Body of pancreas (tissue), 4 donors: Measurements from ENCODE around the gene VANGL1. TPM values are rescaled to one million over a fixed set of nuclear protein-coding genes. Genes with fewer than 3 reads are reported as not detected.

Experiments
- ATAC-seq: fragments of 150-250 bp; one replicate; pipeline ENCODE4 v1.9.1; 2016
- DNase-seq, 4 donors: peaks; one replicate each; pipeline ENCODE4 v3.0.0-alpha.2; 2019
- H3K27ac ChIP-seq, 4 donors: fragments of 200-600 bp; sonication (generic); 1 replicate in 3 of 4; 2 replicates in 1 of 4; pipeline versions ENCODE4 v1.5.1 to v1.6.1; 2016 to 2019; ENCODE audit warnings: mild to moderate bottlenecking in 1 of 4, mixed read lengths in 1 of 4, moderate library complexity in 1 of 4
- H3K27me3 ChIP-seq, 2 donors: fragments of 200-600 bp; sonication (generic); one replicate each; pipeline ENCODE4 v1.6.0; 2016; ENCODE audit warnings: mild to moderate bottlenecking in 1 of 2
- H3K36me3 ChIP-seq, 2 donors: fragments of 200-600 bp; sonication (generic); replicated peaks in 1 of 2; 2 replicates each; pipeline ENCODE4 v1.5.1; 2016; ENCODE audit warnings: low read depth in 2 of 2; ENCODE audit not compliant: insufficient read depth in 1 of 2
- H3K4me1 ChIP-seq: fragments of 200-600 bp; sonication (generic); one replicate; pipeline ENCODE4 v1.6.0; 2016
- H3K4me3 ChIP-seq, 2 donors: fragments of 200-600 bp; sonication (generic); 1 replicate in 1 of 2; 2 replicates in 1 of 2; pipeline ENCODE4 v1.5.1; 2016 to 2019
- H3K9me3 ChIP-seq, 3 donors: fragments of 200-600 bp; sonication (generic); 1 replicate in 2 of 3; 2 replicates in 1 of 3; pipeline ENCODE4 v1.5.1; 2016
- CTCF ChIP-seq, 7 experiments: fragments of 450-650 bp in 4 of 7; fragments of 200-600 bp in 3 of 7; sonication (generic) in 3 of 7; IDR thresholded peaks; one replicate each; pipeline ENCODE4 v1.5.1; 2016 to 2019; ENCODE audit warnings: antibody characterized with exemption in 7 of 7
- POLR2A ChIP-seq, 3 donors: fragments of 450-650 bp; IDR thresholded peaks; one replicate each; pipeline ENCODE4 v1.6.1; 2016; ENCODE audit warnings: antibody characterized with exemption in 3 of 3, mild to moderate bottlenecking in 2 of 3
- WGBS, 2 donors: methylation state at CpG; one replicate each; pipeline ENCODE4 v1.1.5; 2017; 5-methylcytosine and 5-hydroxymethylcytosine counted together
- intact Hi-C: fragments of 100-400 bp; cut with DNase I; formaldehyde crosslinking; loops from one replicate; pipeline ENCODE4 v1.15.1; 2023
- total RNA-seq, 2 donors: library from RNA; depleted of rRNA; stranded (reverse); fragments of >200 nt; gene quantifications; one replicate each; pipeline ENCODE4 v1.1.0, GENCODE V29; 2016

Gene VANGL1
- total RNA-seq, 2 donors from 2014 or later = 2.6 to 3.9 TPM

GRCh38 chr1:115642168-115643072, 650 bp downstream of the VANGL1 start:
- 0 to 1% methylated on average over 34 to 71 of the region's 78 CpGs for WGBS, 2 donors
- Histone ChIP-seq H3K27me3 (no peaks in the 10 kb centered on the region), H3K4me3 (peak overlapping the region; percentile 25 to 70), H3K27ac (peak overlapping the region; percentile 39 to 79 (median 66)), H3K36me3 (no peaks in the 10 kb centered on the region), H3K4me1 (peaks cover 36% of the 10 kb centered on the region), H3K9me3 (no peaks in the 10 kb centered on the region)
- TF ChIP-seq POLR2A (IDR thresholded peaks at IDR 0.05) = peak in 1 of 3 donors; percentile 17
- peak in 3 of 7 experiments; percentile 25 to 33 (median 26) for TF ChIP-seq CTCF (IDR thresholded peaks at IDR 0.05)
- peak; percentile 54 for ATAC-seq
- intact Hi-C loops = no loop called here
- DNase-seq = peak; percentile 51 to 73 (median 61)

- H3K27me3 ChIP-seq = no peaks in the 10 kb centered on the region
- H3K36me3 ChIP-seq = no peaks in the 10 kb centered on the region
- TF ChIP-seq POLR2A (IDR thresholded peaks at IDR 0.05) = no peak
- TF ChIP-seq CTCF (IDR thresholded peaks at IDR 0.05) = no peak
- H3K4me1 ChIP-seq = peaks cover 39% of the 10 kb centered on the region
- ATAC-seq = no peak
- H3K4me3 ChIP-seq = no peak overlapping the region
- WGBS, 2 donors = 40 to 48% methylated on average over 4 of the region's 4 CpGs
- no peaks in the 10 kb centered on the region for H3K9me3 ChIP-seq
- DNase-seq = no peak
- peak overlapping the region in 3 of 4 donors; percentile 55 to 79 (median 76) for H3K27ac ChIP-seq
- intact Hi-C loops = no loop called here
These were observed 1.5 kb downstream of the VANGL1 start for GRCh38 chr1:115643225-115643624.

- H3K27me3 ChIP-seq = no peaks in the 10 kb centered on the region
- no peaks in the 10 kb centered on the region for H3K36me3 ChIP-seq
- TF ChIP-seq POLR2A (IDR thresholded peaks at IDR 0.05) = no peak
- no peak for TF ChIP-seq CTCF (IDR thresholded peaks at IDR 0.05)
- peaks cover 43% of the 10 kb centered on the region for H3K4me1 ChIP-seq
- ATAC-seq (no peak), DNase-seq (no peak)
- intact Hi-C loops = no loop called here
- no peak overlapping the region for H3K4me3 ChIP-seq
- no peaks in the 10 kb centered on the region for H3K9me3 ChIP-seq
- WGBS, 2 donors = 90 to 92% methylated on average over 1 of the region's 1 CpG
- H3K27ac ChIP-seq = peak overlapping the region in 1 of 4 donors; percentile 55
These were observed 1.9 kb downstream of the VANGL1 start for GRCh38 chr1:115643666-115644065.

- TF ChIP-seq CTCF (IDR thresholded peaks at IDR 0.05) (no peak), POLR2A (IDR thresholded peaks at IDR 0.05) (no peak)
These were observed 2.3 kb downstream of the VANGL1 start for GRCh38 chr1:115644109-115644508.

More at GRCh38 chr1:115644109-115644508, 2.3 kb downstream of the VANGL1 start:
- DNase-seq (no peak), ATAC-seq (no peak)
- H3K4me3 ChIP-seq = no peak overlapping the region
- no peaks in the 10 kb centered on the region for H3K27me3 ChIP-seq
- H3K27ac ChIP-seq = peak overlapping the region in 1 of 4 donors; percentile 28
- peaks cover 48% of the 10 kb centered on the region for H3K4me1 ChIP-seq
- intact Hi-C loops = no loop called here
- WGBS, 2 donors = 75 to 82% methylated on average over 3 of the region's 3 CpGs
- no peaks in the 10 kb centered on the region for H3K9me3 ChIP-seq
- no peaks in the 10 kb centered on the region for H3K36me3 ChIP-seq
